Panc1 (cell line): Measurements from ENCODE around the gene FRMD4A.

Source experiments
- CTCF ChIP-seq: fragments of 450-650 bp; IDR thresholded peaks from 2 replicates; pipeline ENCODE4 v1.5.1; 2017; ENCODE audit warnings: mild to moderate bottlenecking
- REST ChIP-seq, 2 experiments: IDR thresholded peaks; 2 replicates each; pipeline ENCODE4 v1.6.1; 2011 to 2012; ENCODE audit warnings: low read depth in 2 of 2, control low read depth in 1 of 2, low read length in 1 of 2, mild to moderate bottlenecking in 1 of 2, moderate library complexity in 1 of 2; ENCODE audit not compliant: insufficient read depth in 1 of 2

GRCh38 chr10:14074062-14074884 is 256.5 kb downstream of the FRMD4A start:
- no peak for TF ChIP-seq CTCF
- no peak for TF ChIP-seq REST (IDR thresholded peaks at IDR 0.05; ENCODE audit: insufficient read depth in 1 of 2, low read depth in 2 of 2, low read length in 1 of 2)
